ENCODE results near the gene DOK6. TPM values are rescaled to one million over a fixed set of nuclear protein-coding genes. Genes with fewer than 3 reads are reported as not detected.
A peak's percentile ranks its signal among the peaks of the same experiment; 100 is the strongest.

Gene DOK6
- polyA plus RNA-seq, 1 donor, result 3.7 TPM

GRCh38 chr18:69885355-69885754, 484.7 kb downstream of the DOK6 start:
- Histone ChIP-seq H3K27ac (ENCODE audit: low read length) (no peak overlapping the region), H3K27me3 (ENCODE audit: control insufficient read depth, insufficient read depth, low read length) (no peaks in the 10 kb centered on the region), H3K9me3 (ENCODE audit: control insufficient read depth, low read depth, low read length) (no peaks in the 10 kb centered on the region), H3K36me3 (ENCODE audit: control insufficient read depth, insufficient read depth, low read length) (no peaks in the 10 kb centered on the region), H3K4me1 (ENCODE audit: control insufficient read depth, insufficient read depth, low read length) (no peaks in the 10 kb centered on the region), H3K4me3 (ENCODE audit: low read length) (no peak overlapping the region)
- no CpG with 5 or more reads among the region's 4 CpGs for WGBS (ENCODE audit: insufficient coverage, low lambda C conversion rate)
- DNase-seq, result no peak

GRCh38 chr18:69885841-69886531, 485.3 kb downstream of the DOK6 start:
- Histone ChIP-seq H3K27me3 (ENCODE audit: control insufficient read depth, insufficient read depth, low read length) (no peaks in the 10 kb centered on the region), H3K27ac (ENCODE audit: low read length) (no peak overlapping the region), H3K9me3 (ENCODE audit: control insufficient read depth, low read depth, low read length) (no peaks in the 10 kb centered on the region), H3K4me3 (ENCODE audit: low read length) (no peak overlapping the region), H3K4me1 (ENCODE audit: control insufficient read depth, insufficient read depth, low read length) (no peaks in the 10 kb centered on the region), H3K36me3 (ENCODE audit: control insufficient read depth, insufficient read depth, low read length) (no peaks in the 10 kb centered on the region)
- DNase-seq, result peak; percentile 7 to 55
- WGBS (ENCODE audit: insufficient coverage, low lambda C conversion rate), result no CpG with 5 or more reads among the region's 20 CpGs

DNA sequence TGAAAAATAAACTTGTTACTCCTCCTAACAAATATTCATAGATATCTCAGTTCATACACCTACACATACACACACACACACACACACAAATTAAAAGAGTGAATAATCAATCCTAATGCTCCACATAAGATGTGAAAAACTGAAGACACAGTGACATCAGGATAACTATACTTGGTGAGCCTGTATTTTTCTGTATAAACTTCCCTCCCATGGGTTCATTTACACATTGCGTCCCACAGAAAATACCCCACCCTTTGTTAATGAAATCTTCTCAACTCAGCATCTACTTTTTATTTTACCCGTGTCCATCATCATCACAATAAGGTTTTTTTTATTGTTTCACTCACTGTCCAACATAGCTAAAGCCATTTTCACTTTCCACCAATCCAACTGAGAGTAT, 486.6 kb downstream of the DOK6 start:
- 100% methylated on average over 2 of the region's 2 CpGs for WGBS (ENCODE audit: insufficient coverage, low lambda C conversion rate)
- Histone ChIP-seq H3K27me3 (ENCODE audit: control insufficient read depth, insufficient read depth, low read length) (no peaks in the 10 kb centered on the region), H3K36me3 (ENCODE audit: control insufficient read depth, insufficient read depth, low read length) (no peaks in the 10 kb centered on the region), H3K27ac (ENCODE audit: low read length) (no peak overlapping the region), H3K4me1 (ENCODE audit: control insufficient read depth, insufficient read depth, low read length) (no peaks in the 10 kb centered on the region), H3K4me3 (ENCODE audit: low read length) (no peak overlapping the region), H3K9me3 (ENCODE audit: control insufficient read depth, low read depth, low read length) (no peaks in the 10 kb centered on the region)
- no peak for DNase-seq

GRCh38 chr18:69889009-69889408, 488.3 kb downstream of the DOK6 start:
- no CpG with 5 or more reads among the region's 4 CpGs for WGBS (ENCODE audit: insufficient coverage, low lambda C conversion rate)
- Histone ChIP-seq H3K36me3 (ENCODE audit: control insufficient read depth, insufficient read depth, low read length) (no peaks in the 10 kb centered on the region), H3K9me3 (ENCODE audit: control insufficient read depth, low read depth, low read length) (no peaks in the 10 kb centered on the region), H3K27me3 (ENCODE audit: control insufficient read depth, insufficient read depth, low read length) (no peaks in the 10 kb centered on the region), H3K4me3 (ENCODE audit: low read length) (no peak overlapping the region), H3K27ac (ENCODE audit: low read length) (no peak overlapping the region), H3K4me1 (ENCODE audit: control insufficient read depth, insufficient read depth, low read length) (no peaks in the 10 kb centered on the region)
- DNase-seq, result no peak

- Histone ChIP-seq H3K27ac (ENCODE audit: low read length) (no peak overlapping the region), H3K27me3 (ENCODE audit: control insufficient read depth, insufficient read depth, low read length) (no peaks in the 10 kb centered on the region), H3K4me1 (ENCODE audit: control insufficient read depth, insufficient read depth, low read length) (no peaks in the 10 kb centered on the region), H3K9me3 (ENCODE audit: control insufficient read depth, low read depth, low read length) (no peaks in the 10 kb centered on the region), H3K36me3 (ENCODE audit: control insufficient read depth, insufficient read depth, low read length) (no peaks in the 10 kb centered on the region), H3K4me3 (ENCODE audit: low read length) (no peak overlapping the region)
- 91% methylated on average over 1 of the region's 1 CpG for WGBS (ENCODE audit: insufficient coverage, low lambda C conversion rate)
- DNase-seq, result no peak
Measured at GRCh38 chr18:69890558-69890957, 489.9 kb downstream of the DOK6 start.

GRCh38 chr18:69894467-69894866, 493.8 kb downstream of the DOK6 start:
- DNase-seq, result no peak
- no peak overlapping the region for H3K4me3 ChIP-seq (ENCODE audit: low read length)
- H3K36me3 ChIP-seq (ENCODE audit: control insufficient read depth, insufficient read depth, low read length), result no peaks in the 10 kb centered on the region
- H3K4me1 ChIP-seq (ENCODE audit: control insufficient read depth, insufficient read depth, low read length), result no peaks in the 10 kb centered on the region
- H3K27me3 ChIP-seq (ENCODE audit: control insufficient read depth, insufficient read depth, low read length), result no peaks in the 10 kb centered on the region
- H3K27ac ChIP-seq (ENCODE audit: low read length), result no peak overlapping the region
- no peaks in the 10 kb centered on the region for H3K9me3 ChIP-seq (ENCODE audit: control insufficient read depth, low read depth, low read length)
- no CpG with 5 or more reads among the region's 2 CpGs for WGBS (ENCODE audit: insufficient coverage, low lambda C conversion rate)

- no peaks in the 10 kb centered on the region for H3K9me3 ChIP-seq (ENCODE audit: control insufficient read depth, low read depth, low read length)
- no peak overlapping the region for H3K4me3 ChIP-seq (ENCODE audit: low read length)
- H3K36me3 ChIP-seq (ENCODE audit: control insufficient read depth, insufficient read depth, low read length), result no peaks in the 10 kb centered on the region
- WGBS (ENCODE audit: insufficient coverage, low lambda C conversion rate), result 100% methylated on average over 1 of the region's 19 CpGs
- H3K4me1 ChIP-seq (ENCODE audit: control insufficient read depth, insufficient read depth, low read length), result no peaks in the 10 kb centered on the region
- H3K27ac ChIP-seq (ENCODE audit: low read length), result no peak overlapping the region
- DNase-seq, result no peak
- H3K27me3 ChIP-seq (ENCODE audit: control insufficient read depth, insufficient read depth, low read length), result no peaks in the 10 kb centered on the region
Measured at GRCh38 chr18:69895066-69896047, 494.7 kb downstream of the DOK6 start.

- no peaks in the 10 kb centered on the region for H3K27me3 ChIP-seq (ENCODE audit: control insufficient read depth, insufficient read depth, low read length)
- H3K4me1 ChIP-seq (ENCODE audit: control insufficient read depth, insufficient read depth, low read length), result no peaks in the 10 kb centered on the region
- no peak for DNase-seq
- H3K4me3 ChIP-seq (ENCODE audit: low read length), result no peak overlapping the region
- H3K9me3 ChIP-seq (ENCODE audit: control insufficient read depth, low read depth, low read length), result no peaks in the 10 kb centered on the region
- H3K36me3 ChIP-seq (ENCODE audit: control insufficient read depth, insufficient read depth, low read length), result no peaks in the 10 kb centered on the region
- H3K27ac ChIP-seq (ENCODE audit: low read length), result no peak overlapping the region
- 100% methylated on average over 3 of the region's 7 CpGs for WGBS (ENCODE audit: insufficient coverage, low lambda C conversion rate)
Measured at GRCh38 chr18:69897397-69898108, 496.9 kb downstream of the DOK6 start.

GRCh38 chr18:69898241-69898861, 497.7 kb downstream of the DOK6 start:
- no CpG with 5 or more reads among the region's 11 CpGs for WGBS (ENCODE audit: insufficient coverage, low lambda C conversion rate)
- Histone ChIP-seq H3K36me3 (ENCODE audit: control insufficient read depth, insufficient read depth, low read length) (no peaks in the 10 kb centered on the region), H3K27me3 (ENCODE audit: control insufficient read depth, insufficient read depth, low read length) (no peaks in the 10 kb centered on the region), H3K4me3 (ENCODE audit: low read length) (no peak overlapping the region), H3K9me3 (ENCODE audit: control insufficient read depth, low read depth, low read length) (no peaks in the 10 kb centered on the region), H3K27ac (ENCODE audit: low read length) (no peak overlapping the region), H3K4me1 (ENCODE audit: control insufficient read depth, insufficient read depth, low read length) (no peaks in the 10 kb centered on the region)
- DNase-seq, result no peak

Data from large intestine (tissue), 3 donors.